H9 (cell line): ENCODE results near the gene EPHB6. TPM values are rescaled to one million over a fixed set of nuclear protein-coding genes. Genes with fewer than 3 reads are reported as not detected.

ENCODE experiments used
- DNase-seq: peaks from one replicate; pipeline ENCODE4 v3.0.0-alpha.2; 2017
- H2AFZ ChIP-seq: one replicate; pipeline ENCODE4 v1.6.1; 2013; ENCODE audit warnings: mild to moderate bottlenecking, low read length, control low read depth, moderate library complexity
- H2AK5ac ChIP-seq: 2 replicates; pipeline ENCODE4 v1.6.1; 2013; ENCODE audit warnings: low read length, control low read depth, mixed read lengths; ENCODE audit not compliant: insufficient read length
- H2BK120ac ChIP-seq: one replicate; pipeline ENCODE4 v1.6.1; 2013; ENCODE audit warnings: low read depth, mild to moderate bottlenecking, low read length, control low read depth, inconsistent platforms; ENCODE audit not compliant: poor library complexity, severe bottlenecking
- H2BK12ac ChIP-seq: 2 replicates; pipeline ENCODE4 v1.6.1; 2013; ENCODE audit warnings: low read length, control low read depth, mixed read lengths, low read depth; ENCODE audit not compliant: insufficient read length
- H2BK15ac ChIP-seq: 2 replicates; pipeline ENCODE4 v1.6.1; 2013; ENCODE audit warnings: low read depth, low read length, control low read depth
- H2BK20ac ChIP-seq: one replicate; pipeline ENCODE4 v1.6.1; 2013; ENCODE audit warnings: low read depth, mild to moderate bottlenecking, low read length, control low read depth, inconsistent platforms; ENCODE audit not compliant: poor library complexity, severe bottlenecking
- H2BK5ac ChIP-seq: 2 replicates; pipeline ENCODE4 v1.6.1; 2013; ENCODE audit warnings: low read length, control low read depth, mixed read lengths; ENCODE audit not compliant: insufficient read length
- H3K14ac ChIP-seq: 2 replicates; pipeline ENCODE4 v1.6.1; 2013; ENCODE audit warnings: low read length, control low read depth; ENCODE audit not compliant: insufficient read depth
- H3K18ac ChIP-seq: 2 replicates; pipeline ENCODE4 v1.6.1; 2013; ENCODE audit warnings: low read depth, mild to moderate bottlenecking, mixed read lengths, low read length, control low read depth; ENCODE audit not compliant: insufficient read length
- H3K23ac ChIP-seq: 2 replicates; pipeline ENCODE4 v1.6.1; 2013; ENCODE audit warnings: low read length, control low read depth, mixed read lengths, low read depth; ENCODE audit not compliant: insufficient read length
- H3K23me2 ChIP-seq: 2 replicates; pipeline ENCODE4 v1.6.1; 2013; ENCODE audit warnings: low read depth, mild to moderate bottlenecking, mixed read lengths, low read length, control low read depth; ENCODE audit not compliant: insufficient read length, poor library complexity, severe bottlenecking
- H3K27ac ChIP-seq: 2 replicates; pipeline ENCODE4 v1.5.1; 2013; ENCODE audit warnings: low read length, control low read depth, mixed read lengths, low read depth; ENCODE audit not compliant: insufficient read length
- H3K27me3 ChIP-seq: 2 replicates; pipeline ENCODE4 v1.6.1; 2013; ENCODE audit warnings: low read length, control low read depth, inconsistent platforms; ENCODE audit not compliant: insufficient read depth
- H3K4ac ChIP-seq: 2 replicates; pipeline ENCODE4 v1.6.1; 2013; ENCODE audit warnings: low read depth, mild to moderate bottlenecking, control low read depth, inconsistent platforms, low read length, moderate library complexity
- H3K4me1 ChIP-seq: 2 replicates; pipeline ENCODE4 v1.6.1; 2013; ENCODE audit warnings: low read length, control low read depth, inconsistent platforms; ENCODE audit not compliant: insufficient read depth
- H3K4me2 ChIP-seq: 2 replicates; pipeline ENCODE4 v1.6.1; 2013; ENCODE audit warnings: low read length, control low read depth, mixed read lengths; ENCODE audit not compliant: insufficient read length, insufficient read depth
- H3K56ac ChIP-seq: 2 replicates; pipeline ENCODE4 v1.6.1; 2013; ENCODE audit warnings: low read depth, mild to moderate bottlenecking, mixed read lengths, low read length, control low read depth; ENCODE audit not compliant: insufficient read length
- H3K79me1 ChIP-seq: 2 replicates; pipeline ENCODE4 v1.6.1; 2013; ENCODE audit warnings: low read depth, mild to moderate bottlenecking, moderate library complexity, low read length, control low read depth, inconsistent platforms; ENCODE audit not compliant: insufficient read depth, poor library complexity, severe bottlenecking
- H3K79me2 ChIP-seq: 2 replicates; pipeline ENCODE4 v1.6.1; 2013; ENCODE audit warnings: low read length, control low read depth, inconsistent platforms; ENCODE audit not compliant: insufficient read depth
- H3K9ac ChIP-seq: 2 replicates; pipeline ENCODE4 v1.6.1; 2013; ENCODE audit warnings: low read length, control low read depth, mixed read lengths; ENCODE audit not compliant: insufficient read length; ENCODE audit errors: extremely low read depth
- H3K9me3 ChIP-seq: one replicate; pipeline ENCODE4 v1.6.1; 2013; ENCODE audit warnings: low read depth, low read length, inconsistent platforms; ENCODE audit not compliant: control insufficient read depth
- H3T11ph ChIP-seq: one replicate; pipeline ENCODE4 v1.6.1; 2013; ENCODE audit warnings: mild to moderate bottlenecking, low read length, control low read depth, inconsistent platforms
- H4K20me1 ChIP-seq: one replicate; pipeline ENCODE4 v1.6.1; 2013; ENCODE audit not compliant: control insufficient read depth, insufficient read length, insufficient read depth
- H4K5ac ChIP-seq: 2 replicates; pipeline ENCODE4 v1.6.1; 2013; ENCODE audit warnings: low read depth, mild to moderate bottlenecking, mixed read lengths, low read length, control low read depth; ENCODE audit not compliant: insufficient read length
- H4K8ac ChIP-seq: replicated peaks from 2 replicates; pipeline ENCODE4 v1.6.1; 2013; ENCODE audit warnings: low read length, control low read depth, mixed read lengths, low read depth; ENCODE audit not compliant: insufficient read length
- H4K91ac ChIP-seq: 2 replicates; pipeline ENCODE4 v1.6.1; 2013; ENCODE audit warnings: low read depth, mild to moderate bottlenecking, moderate library complexity, mixed read lengths, low read length, control low read depth; ENCODE audit not compliant: insufficient read length
- H3K27ac Mint-ChIP-seq, 3 experiments: 2 replicates in 2 of 3; 3 replicates in 1 of 3; pipeline ENCODE4 v1.8.0; 2020 to 2021; ENCODE audit warnings: mixed read lengths in 3 of 3, mild to moderate bottlenecking in 1 of 3, moderate library complexity in 1 of 3
- H3K27me3 Mint-ChIP-seq: 2 replicates; pipeline ENCODE4 v1.8.0; 2021; ENCODE audit warnings: low read depth, mild to moderate bottlenecking, moderate library complexity, mixed read lengths
- H3K36me3 Mint-ChIP-seq, 3 experiments: 2 replicates in 2 of 3; 3 replicates in 1 of 3; pipeline ENCODE4 v1.8.0; 2020 to 2021; ENCODE audit warnings: low read depth in 3 of 3, mixed read lengths in 3 of 3; ENCODE audit not compliant: insufficient read depth in 1 of 3
- H3K4me1 Mint-ChIP-seq, 2 experiments: 2 replicates each; pipeline ENCODE4 v1.8.0; 2020; ENCODE audit warnings: mixed read lengths in 2 of 2
- H3K4me3 Mint-ChIP-seq, 2 experiments: 2 replicates in 1 of 2; 3 replicates in 1 of 2; pipeline ENCODE4 v1.8.0; 2020 to 2021; ENCODE audit warnings: mild to moderate bottlenecking in 2 of 2, mixed read lengths in 2 of 2, moderate library complexity in 1 of 2
- H3K9me3 Mint-ChIP-seq, 2 experiments: 2 replicates in 1 of 2; 3 replicates in 1 of 2; pipeline ENCODE4 v1.8.0; 2020; ENCODE audit warnings: mild to moderate bottlenecking in 2 of 2, mixed read lengths in 2 of 2, moderate library complexity in 1 of 2
- CTCF ChIP-seq: fragments of 200-600 bp; sonication (generic); conservative IDR thresholded peaks from 3 replicates; pipeline ENCODE4 v1.8.0; 2021; ENCODE audit warnings: antibody characterized with exemption, mild to moderate bottlenecking
- WGBS: extraction: QIAGEN DNeasy Blood & Tissue Kit; methylation state at CpG from one replicate; pipeline ENCODE4 v1.1.7; 2013; ENCODE audit warnings: missing lambda C conversion rate, low lambda C conversion rate, mixed read lengths; ENCODE audit not compliant: insufficient read length; ENCODE audit errors: extremely low coverage; 5-methylcytosine and 5-hydroxymethylcytosine counted together
- total RNA-seq: library from RNA; stranded (reverse); gene quantifications from 2 replicates; pipeline ENCODE4 v1.2.1, GENCODE V29; 2021

Gene EPHB6
- total RNA-seq, 1 experiment from 2014 or later: 9.7 TPM

GRCh38 chr7:142882338-142882678, 27.4 kb downstream of the EPHB6 start:
- Histone ChIP-seq H3K56ac (no peak overlapping the region), H3K4me1 (no peaks in the 10 kb centered on the region; the same call in 1 of the 2 replicates), H2BK120ac (no peak overlapping the region), H3K23me2 (peaks cover 3% of the 10 kb centered on the region), H2BK20ac (no peak overlapping the region), H3K14ac (no peak overlapping the region), H3K23ac (no peak overlapping the region), H3K27ac (no peak overlapping the region), H2AFZ (no peak overlapping the region), H3K18ac (no peak overlapping the region), H2BK15ac (no peak overlapping the region), H2BK12ac (no peak overlapping the region), H4K91ac (no peak overlapping the region), H4K5ac (no peak overlapping the region), H3K9ac (no peak overlapping the region), H3K4me2 (no peak overlapping the region), H3K27me3 (no peaks in the 10 kb centered on the region), H4K8ac (no peak overlapping the region), H3T11ph (no peak overlapping the region), H3K9me3 (no peaks in the 10 kb centered on the region), H2AK5ac (no peak overlapping the region), H3K79me1 (no peaks in the 10 kb centered on the region), H2BK5ac (no peak overlapping the region), H3K4ac (no peak overlapping the region), H3K79me2 (no peaks in the 10 kb centered on the region), H4K20me1 (peaks cover 2% of the 10 kb centered on the region)
- Mint-ChIP-seq H3K27me3 (peaks cover 13% of the 10 kb centered on the region; the same call in 1 of the 2 replicates), H3K4me3 (no peak overlapping the region), H3K36me3 (peaks cover 0 to 1% (median 0%) of the 10 kb centered on the region in 3 experiments; a peak in 2 of 7 replicates), H3K4me1 (peaks cover 12 to 13% of the 10 kb centered on the region in 2 experiments), H3K9me3 (no peaks in the 10 kb centered on the region), H3K27ac (no peak overlapping the region)
- peak; percentile 13 for DNase-seq
- no CpG with 5 or more reads among the region's 5 CpGs for WGBS
- TF ChIP-seq CTCF: no peak
